ENCODE data around the gene SEC61G.
A peak's percentile ranks its signal among the peaks of the same experiment; 100 is the strongest.

SEC61G gene

DNA sequence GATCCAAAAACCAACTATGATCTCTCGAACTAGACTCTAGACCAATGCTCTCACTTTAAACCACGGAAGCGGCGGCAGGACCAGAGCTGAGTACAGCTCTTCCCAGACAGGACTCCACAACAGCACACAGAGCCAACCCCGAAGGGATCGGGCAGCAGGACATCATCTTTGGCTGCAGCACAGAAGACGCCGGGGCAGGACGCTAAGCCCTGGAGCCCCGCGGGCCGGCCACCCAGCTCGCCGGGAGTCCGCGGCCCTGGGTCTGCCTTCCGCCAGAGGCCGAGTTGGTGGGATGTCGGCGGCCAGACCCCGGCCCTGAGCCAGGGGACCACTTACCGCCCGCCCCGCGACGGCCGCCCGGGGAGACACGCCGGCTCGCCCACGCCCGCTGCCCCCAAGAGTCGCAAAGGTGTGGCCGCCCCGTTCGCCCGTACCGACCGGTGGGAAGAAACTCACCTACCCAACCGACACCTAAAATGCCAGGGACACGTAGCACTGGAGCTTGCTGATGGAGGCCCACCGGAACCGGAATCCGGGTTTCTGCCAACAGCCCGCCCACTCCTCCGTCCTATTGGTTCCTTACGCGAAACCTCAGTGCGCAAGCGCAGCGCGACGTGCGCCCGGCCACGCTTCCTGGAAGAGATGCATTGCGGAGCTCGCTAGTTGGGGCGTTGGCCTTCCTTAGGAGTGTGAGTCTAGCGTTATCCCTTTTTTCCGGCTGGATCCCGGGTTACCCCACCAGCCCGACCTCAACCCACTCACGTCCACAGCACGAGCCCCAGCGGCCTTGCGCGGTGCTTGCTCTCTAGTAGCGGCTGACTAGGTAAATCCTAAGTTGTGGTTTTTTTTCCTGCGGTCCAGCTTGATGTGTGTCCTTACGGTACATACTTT, at the start of gene SEC61G:
TSS of gene SEC61G (minus strand) at position 510 of the 891 bp plus-strand sequence. CDS start 1,623 bp downstream, outside the sequence.
- peak; percentile 96 for DNase-seq

DNA sequence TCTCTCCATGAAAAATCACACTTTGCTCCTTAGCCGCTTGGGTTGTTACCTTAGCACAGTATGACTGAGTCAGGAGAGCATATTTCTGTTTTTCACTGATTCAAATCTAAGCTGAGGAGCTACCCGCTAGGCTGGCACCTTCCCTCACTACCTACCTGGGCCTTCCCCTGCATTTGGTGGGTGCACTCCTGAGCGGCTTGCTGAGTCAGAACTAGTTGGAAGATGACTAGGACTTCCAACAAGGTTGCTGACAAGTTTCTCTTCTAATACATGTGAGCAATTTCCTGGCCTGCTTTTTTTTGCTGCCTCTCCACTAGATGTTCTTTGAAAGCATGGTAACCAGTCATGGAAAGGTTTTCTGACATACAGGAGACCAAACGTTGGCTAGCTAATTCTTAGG, 43.8 kb upstream of the SEC61G start:
- DNase-seq, result no peak

DNA sequence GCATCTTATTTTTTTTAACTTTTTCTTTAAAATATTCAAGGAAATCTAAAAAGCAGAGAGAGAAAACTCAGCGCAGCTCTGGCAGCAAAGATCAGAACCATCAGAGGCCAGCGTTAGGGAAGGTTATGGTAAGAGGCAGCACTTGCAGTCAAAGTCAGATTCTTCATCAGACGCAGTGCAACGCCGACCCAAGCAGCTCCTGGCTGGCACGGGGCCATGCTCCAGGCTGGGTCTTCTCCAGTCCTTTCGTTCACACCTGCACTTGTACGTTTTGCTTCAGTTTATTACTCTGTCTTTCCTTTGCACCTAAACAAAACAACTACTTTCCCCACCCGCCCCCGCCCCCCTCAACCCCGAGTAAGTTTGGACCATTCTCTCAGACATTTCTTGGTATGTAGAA, 43.1 kb upstream of the SEC61G start:
- no peak for DNase-seq

DNA sequence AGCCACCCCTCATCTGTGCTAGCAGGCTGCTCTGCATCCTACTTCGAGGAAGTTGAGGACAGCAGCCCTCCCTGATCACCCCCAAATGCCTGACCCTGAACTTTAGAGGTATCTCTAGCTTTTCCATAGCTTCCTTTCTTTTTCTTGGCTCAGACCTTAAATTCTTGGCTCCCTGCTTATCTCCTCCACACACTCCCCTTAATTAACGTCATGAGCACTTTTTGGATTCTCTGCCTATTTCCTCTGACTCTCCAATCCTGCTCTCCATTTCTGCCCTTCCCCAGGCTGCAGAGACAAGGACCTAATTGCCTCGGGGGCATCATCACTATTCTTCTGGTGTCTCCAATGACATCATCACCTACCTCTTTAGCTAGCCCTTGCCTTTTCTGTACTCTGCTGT, 40.8 kb upstream of the SEC61G start:
- DNase-seq, result no peak

DNA sequence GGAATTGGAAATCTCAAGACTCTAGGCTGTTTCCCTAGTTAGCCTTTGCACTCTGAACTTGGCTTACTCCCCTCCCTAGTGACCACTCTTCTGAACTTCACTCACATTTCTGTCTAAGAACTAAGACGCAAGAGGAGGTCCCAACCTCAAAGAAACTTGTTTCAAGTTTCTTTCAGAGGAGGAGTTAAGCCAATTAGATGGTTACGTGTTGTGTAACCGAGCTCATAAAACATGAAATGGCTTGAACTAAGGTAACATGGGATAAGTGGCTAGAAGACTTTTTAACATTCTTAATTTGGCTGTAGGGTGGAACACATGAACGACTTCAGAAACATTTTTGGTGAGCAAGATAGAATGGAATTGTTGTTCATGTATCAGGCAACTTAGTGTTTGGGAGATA, 39.5 kb upstream of the SEC61G start:
- DNase-seq, result no peak

DNA sequence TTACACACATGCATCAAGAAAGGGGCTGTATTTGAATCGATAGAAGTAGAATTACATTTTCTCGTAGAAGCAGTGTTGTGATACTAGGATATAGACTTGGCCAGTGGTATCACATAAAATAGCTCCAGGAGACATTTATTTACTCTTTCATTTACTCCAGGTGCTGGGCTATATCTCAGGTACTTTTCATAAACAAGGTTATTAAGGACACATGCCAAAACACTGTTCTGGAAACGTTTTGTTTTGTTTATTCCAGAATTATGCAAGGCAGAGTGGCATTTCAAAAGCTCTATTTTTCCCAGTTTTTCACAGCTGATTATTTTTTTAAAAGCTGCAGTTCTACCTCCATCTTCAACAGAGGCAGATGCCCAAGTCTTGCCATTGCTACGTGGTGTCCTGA, 37.8 kb upstream of the SEC61G start:
- no peak for DNase-seq

DNA sequence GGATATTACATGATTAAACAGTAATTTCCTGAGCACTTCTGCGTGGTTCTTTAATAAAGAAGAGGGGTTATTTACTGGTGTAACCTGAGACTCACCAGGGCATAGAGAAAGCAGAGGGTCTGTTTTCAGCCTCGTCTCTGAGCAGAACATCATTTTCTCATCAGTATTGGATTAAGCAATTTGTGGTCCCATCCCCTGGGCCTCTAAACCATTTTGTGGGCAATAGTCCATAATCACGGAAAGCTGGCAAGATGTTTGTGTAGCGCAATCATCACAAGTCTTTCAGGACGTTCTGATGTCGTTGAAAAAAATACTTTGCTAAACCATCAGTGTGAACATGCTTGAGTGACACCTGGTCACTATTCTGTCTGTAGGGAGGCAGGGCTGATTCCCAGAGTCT, 37.1 kb upstream of the SEC61G start:
- DNase-seq, result no peak

DNA sequence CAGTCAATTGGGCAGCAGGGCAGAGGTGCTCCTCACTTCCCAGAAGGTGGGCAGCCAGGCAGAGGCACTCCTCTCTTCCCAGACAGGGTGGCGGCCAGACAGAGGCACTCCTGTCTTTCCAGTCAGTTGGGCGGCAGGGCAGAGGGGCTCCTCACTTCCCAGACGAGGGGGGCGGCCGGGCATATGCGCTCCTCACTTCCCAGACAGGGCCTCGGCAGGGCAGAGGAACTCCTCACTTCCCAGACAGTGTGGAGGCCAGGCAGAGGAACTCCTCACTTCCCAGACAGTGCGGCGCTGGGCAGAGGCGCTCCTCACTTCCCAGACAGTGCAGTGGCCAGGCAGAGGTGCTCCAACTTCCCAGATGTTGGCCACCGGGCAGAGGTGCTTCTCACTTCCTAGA, 33.4 kb upstream of the SEC61G start:
- DNase-seq, result no peak

DNA sequence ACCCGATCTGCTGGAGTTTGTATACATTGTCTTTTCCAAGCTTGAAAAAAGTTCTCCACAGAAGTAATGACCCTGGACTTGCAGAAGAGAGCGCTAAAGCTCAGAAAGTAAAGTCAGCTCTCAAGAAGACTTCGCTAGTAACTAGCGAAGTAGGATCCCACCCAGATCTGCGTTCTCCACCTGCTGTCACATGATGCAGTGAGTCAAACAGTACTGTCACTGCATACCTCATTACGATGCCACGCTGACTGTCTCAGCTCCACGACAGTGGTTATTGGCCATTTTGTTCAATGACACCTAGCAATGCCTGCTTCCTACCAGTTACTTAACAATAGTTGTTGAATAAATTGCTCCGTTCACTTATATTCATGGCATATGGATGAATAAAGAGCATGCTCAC, 29.7 kb upstream of the SEC61G start:
- DNase-seq, result no peak

DNA sequence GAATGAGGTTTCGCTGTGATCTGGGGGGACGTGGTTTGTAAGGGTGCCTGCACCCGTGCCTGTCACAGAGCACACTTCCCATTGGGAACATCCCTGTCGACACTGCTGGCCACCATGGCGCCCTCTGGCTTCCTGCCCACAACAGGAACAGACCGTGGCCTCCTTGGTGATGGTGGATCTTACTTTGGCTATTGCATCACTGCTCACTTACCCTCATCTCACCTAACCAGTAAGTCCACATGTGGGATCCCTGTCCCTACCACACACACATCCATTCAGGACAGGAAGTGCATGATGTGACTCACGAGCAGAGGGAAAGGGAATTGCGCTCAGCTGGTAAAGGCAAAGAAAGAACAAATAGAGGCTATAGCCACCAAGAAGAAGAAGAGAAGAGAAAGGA, 26.2 kb upstream of the SEC61G start:
- DNase-seq, result no peak

DNA sequence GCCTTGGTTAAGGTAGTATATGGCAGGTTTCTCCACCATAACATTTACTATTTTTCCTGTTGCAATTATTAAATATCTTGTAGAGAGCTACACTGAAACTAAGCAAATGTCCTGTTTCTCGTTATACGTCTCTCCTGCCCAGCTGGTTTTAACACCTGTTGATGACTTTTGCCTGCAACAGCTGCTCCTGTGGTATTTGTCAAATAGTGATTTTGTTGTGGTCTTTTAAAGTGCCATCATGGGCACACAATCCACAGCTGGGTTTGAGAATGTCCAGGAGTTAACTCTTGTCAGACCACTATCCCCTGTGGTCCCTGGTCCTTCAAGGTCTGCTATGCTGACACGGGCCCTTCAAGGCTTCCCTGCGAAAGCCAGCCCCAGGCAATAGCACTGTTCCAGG, 24.9 kb upstream of the SEC61G start:
- DNase-seq, result no peak

DNA sequence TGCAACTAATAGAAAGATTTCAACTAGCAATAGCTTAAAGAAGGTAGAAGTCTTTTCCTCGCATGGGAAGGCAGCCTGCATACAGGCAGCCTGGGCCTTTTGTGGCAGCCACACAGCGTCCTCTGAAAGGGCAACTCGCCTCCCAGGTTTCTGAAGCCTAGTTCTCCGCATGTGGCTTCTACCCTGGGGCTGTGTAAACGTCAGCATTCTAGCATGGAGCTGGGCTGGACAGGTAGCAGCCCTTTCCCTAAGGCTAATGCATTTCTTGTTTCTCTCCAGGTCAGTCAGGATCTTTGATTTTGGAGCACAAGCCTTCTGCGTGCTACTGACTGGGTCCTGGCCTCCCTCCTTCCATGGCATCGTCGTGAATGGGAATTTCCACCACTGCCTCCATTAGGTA, 23.8 kb upstream of the SEC61G start:
- DNase-seq, result no peak

DNA sequence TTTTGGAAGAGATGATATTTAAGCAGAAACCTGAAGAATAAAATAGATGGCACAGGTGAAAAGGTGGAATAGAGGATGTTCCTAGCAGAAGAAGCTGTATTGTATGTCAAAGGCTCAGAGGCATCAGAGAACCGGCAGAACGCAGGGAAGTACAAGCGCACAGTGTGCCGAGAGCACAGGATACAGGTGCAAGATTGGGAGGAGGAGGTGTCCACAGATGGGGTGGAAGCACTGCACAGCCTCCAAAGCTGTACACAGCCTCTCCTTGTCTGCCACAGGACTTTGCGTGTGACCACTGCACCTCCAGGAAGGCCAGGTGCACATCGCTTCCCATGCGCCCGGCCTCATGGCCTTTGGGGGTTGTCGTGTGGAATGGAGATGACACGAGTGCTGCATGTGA, 23.3 kb upstream of the SEC61G start:
- no peak for DNase-seq

DNA sequence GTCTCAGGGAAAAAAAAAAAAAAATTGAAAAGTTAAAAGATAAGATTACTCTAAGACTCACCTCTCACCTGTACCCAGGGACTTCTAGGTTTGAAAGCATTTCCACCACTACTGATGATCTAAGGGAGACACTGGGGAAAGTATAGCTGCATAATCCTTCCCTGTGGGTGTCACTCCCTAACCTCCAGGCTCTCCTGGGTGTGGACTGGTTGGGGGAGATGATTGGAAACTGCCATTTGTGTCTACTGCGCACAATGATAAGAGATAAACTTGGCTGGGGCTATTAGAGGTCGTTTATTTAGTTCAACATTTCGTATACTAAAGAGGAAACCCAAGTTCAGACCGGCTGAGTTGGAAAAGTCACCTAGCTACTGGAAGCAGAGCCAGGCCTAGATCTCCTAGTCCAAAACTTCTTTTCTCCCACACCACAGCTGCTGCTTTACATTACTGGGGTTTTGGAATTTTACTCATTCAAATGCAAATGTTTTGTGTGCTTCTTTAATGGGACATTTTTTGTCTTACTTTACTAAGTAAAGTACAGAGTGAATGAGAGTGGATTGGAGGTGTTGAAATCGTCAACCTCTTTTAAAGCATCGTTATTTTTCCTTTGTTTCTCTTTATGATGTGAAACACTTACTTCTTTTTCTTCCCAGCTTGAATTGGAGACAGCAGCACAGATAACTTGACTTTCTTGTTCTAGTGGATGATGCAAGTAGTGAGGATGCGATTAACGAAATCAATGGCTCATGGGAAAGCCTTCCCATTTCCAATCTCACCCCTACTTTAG, 22.3 kb upstream of the SEC61G start:
- no peak for DNase-seq

DNA sequence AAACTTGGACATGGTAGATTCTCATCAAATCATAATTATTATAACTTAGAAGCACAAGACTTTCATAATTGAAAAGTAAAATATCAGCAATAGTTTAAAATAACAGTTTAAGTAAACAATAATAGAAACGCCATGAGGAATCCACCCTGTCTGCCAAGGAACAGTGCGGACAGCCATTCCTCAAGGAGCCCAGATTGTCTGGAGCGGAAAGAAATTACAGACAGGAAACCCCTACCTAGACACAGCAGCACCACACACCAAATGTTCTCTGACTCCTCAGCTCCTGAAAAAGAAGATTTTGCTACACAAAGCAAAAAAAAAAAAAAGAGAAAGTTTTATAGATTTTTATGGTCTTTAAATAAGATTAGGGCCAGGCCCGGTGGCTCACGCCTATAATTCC, 21.5 kb upstream of the SEC61G start:
- DNase-seq, result no peak

DNA sequence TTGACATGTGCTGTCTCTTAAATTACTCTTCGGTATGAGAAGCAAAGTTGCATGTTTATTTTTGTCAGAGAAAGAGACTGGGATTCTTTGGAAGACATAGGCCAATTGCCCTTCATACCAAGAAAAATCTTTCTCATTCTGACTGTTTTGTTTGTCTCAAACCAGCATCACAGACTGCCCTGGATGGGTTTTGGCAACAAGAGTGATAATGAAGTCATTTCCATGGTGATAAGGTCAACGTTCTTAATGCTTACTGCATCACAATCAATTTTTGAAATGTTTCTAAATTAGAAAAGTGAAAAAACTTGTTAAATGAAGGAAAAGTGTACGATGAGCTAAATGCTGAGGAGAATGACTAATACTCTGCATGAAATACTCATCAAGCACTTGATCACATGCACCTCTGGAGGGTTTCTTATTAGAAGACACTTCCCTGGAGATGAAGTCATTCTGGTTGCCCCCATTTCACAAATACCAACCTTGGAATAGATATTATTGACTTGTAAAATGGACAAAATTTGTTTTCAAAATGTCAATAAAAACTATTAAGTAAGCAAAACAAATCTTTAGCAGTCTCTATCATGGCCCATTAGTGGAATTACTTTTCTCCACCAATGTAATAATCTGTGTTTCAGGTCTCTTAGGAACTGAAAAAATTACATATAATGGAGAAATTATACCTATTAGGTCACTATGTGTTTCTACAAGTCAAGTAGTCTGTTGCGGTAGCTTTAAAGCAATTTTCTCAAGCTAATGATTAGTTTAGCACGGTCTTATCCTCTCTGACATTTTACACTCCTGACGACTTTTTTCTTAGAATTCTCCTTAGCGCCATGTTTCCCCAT, 19.9 kb upstream of the SEC61G start:
- DNase-seq, result no peak

DNA sequence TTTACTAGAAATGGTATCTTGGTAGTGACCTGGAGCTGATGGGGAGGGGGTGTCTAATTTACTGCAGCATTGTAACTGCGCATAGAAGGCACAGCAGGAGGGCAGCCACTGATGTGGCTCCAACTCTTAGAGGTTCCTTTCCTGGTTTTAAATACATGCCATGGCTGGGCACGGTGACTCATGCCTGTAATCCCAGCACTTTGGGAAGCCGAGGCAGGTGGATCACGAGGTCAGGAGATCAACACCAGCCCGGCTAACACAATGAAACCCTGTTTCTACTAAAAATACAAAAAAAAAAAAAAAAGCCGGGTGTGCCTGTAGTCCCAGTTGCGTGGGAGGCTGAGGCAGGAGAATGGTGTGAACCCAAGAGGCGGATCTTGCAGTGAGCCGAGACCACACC, 19.2 kb upstream of the SEC61G start:
- no peak for DNase-seq

DNA sequence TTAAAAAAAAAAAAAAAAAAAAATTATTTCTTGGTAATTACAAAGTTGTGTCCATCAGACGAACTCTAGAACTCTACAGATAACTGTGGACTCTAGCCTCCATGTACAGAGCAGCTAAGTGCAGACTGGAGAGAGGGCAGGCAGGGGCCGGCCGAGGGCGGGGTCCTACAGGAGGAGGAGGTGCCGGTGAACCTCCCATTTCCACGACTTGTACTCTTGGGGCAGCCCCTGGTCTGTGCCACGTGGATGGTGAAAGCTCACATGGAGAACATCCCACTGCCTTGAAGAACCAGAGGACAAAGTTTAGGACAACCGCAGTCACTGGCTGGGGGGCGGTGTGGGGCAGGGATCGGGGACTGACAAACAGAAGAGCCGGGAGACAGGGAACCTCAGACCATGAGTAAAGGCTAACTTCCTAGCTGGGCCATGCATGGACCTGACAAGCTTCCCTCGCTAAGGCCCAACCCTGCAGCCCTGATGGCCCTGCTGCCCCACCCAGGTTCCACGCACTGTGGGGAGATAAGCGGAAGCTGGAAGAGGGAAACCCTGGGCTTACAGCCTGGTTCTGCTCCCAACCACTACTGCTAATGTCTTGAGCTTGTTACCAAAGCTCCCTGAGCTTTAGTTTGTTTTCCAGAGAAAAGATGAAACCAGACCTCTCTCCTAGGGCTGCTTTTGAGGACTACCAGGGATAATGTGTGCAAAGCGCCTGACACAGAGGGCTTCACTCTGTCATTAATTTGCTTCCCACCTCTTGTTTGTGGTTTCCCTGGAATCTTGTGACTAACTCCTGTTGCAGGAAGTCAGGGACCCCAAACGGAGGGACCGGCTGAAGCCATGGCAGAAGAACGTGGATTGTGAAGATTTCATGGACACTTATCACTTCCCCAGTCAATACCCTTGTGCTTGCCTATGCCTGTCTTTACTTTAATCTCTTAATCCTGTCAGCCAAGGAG, 16.1 kb upstream of the SEC61G start:
- DNase-seq, result no peak

DNA sequence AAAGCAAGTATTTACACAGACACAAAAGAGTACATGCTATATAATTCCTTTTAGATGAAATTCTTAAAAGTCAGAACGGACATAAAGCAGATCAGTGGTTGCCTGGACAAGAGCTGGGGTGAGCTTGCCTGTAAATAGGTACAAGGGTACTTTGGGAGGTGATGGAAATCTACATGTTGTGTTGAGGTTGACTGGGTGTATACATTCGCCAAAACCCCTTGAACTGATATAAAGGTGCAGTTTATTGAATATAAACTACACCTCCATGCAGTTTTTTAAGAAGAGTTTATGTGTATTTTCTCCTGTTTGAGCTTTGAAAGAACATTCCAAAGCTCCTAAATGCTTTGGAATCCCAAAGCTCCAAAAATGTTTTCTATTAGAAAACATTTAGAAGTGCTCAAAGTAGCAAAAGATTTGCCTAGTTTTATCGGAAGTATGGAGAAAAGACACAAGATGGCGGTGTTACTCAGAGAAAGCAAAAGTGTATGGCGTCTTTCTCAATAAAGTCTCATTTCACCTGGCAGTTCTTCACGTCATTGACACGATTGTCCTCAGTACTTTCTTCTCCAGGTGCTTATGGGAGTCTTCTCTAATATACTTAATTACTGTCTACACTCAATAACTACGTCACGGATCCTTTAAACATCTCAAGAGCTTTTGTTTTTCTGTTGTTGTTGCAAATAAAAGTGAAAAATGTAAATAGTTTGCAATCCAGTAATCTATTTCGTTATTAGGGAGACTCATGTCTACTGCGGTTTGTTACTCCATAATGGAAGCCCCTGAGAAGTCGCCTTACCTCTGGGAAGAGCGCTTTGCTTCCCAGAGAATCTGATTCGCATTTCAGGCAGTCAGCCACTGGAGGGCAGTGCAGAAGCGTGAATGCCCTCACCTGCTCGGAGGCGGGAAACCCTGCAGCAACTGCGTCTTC, 14.7 kb upstream of the SEC61G start:
- DNase-seq, result peak; percentile 65

DNA sequence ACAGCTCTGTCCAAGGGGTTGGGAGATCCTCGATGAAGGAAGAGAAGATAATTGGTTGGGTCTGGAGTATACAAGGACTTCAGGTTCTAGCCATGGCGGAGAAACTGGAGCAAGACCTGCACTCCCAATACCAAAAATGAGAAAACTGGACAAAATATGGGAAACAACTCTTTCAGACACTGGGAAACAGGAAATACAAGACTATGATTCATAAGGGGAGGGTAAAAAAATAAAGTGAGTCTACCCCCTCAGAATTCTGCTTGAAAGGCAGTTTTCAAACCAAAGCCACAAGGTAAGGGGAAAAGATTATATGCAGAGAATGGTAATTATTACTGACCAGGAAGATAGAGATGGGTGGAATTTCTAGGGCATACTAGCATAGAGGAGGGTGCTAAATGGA, 10.2 kb upstream of the SEC61G start:
- no peak for DNase-seq

DNA sequence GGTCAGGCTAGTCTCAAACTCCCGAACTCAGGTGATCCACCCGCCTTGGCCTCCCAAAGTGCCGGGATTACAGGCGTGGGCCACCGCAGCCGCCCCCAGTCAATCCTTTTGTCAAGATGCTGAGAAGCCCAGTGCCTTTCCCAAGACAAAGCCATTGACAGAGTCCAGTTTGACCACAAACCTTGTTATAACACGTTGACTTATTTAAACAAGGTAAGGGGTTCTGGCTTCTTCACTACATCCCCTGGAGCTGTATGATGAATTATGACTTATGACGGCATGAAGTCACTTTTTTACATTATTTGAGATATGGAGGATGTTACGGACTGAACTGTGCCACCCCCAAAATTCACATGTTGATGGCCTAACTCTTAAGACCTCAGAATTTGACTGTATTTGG, 5.8 kb upstream of the SEC61G start:
- DNase-seq, result no peak
